Liver (tissue), 9 donors: ENCODE results near the gene TTC7B. TPM values are rescaled to one million over a fixed set of nuclear protein-coding genes. Genes with fewer than 3 reads are reported as not detected.

Experiments
- DNase-seq: peaks from one replicate; pipeline ENCODE4 v3.0.0-alpha.2; 2017; ENCODE audit warnings: low spot score
- H3K27ac ChIP-seq, 2 donors: one replicate each; pipeline ENCODE4 v1.7.0; 2013; ENCODE audit warnings: inconsistent platforms in 2 of 2, low read length in 2 of 2, control low read depth in 1 of 2, low read depth in 1 of 2, mild to moderate bottlenecking in 1 of 2
- H3K27me3 ChIP-seq, 4 donors: one replicate each; pipeline versions ENCODE4 v1.6.1 to v1.7.0; 2013; ENCODE audit warnings: low read length in 3 of 4, inconsistent platforms in 1 of 4, mild to moderate bottlenecking in 1 of 4, moderate library complexity in 1 of 4; ENCODE audit not compliant: control insufficient read depth in 4 of 4, insufficient read depth in 4 of 4
- H3K36me3 ChIP-seq, 4 donors: one replicate each; pipeline versions ENCODE4 v1.6.1 to v1.7.0; 2013; ENCODE audit warnings: low read length in 3 of 4, mild to moderate bottlenecking in 3 of 4, low read depth in 1 of 4, moderate library complexity in 1 of 4; ENCODE audit not compliant: control insufficient read depth in 4 of 4, insufficient read depth in 3 of 4
- H3K4me1 ChIP-seq, 4 donors: one replicate each; pipeline versions ENCODE4 v1.6.1 to v1.7.0; 2013; ENCODE audit warnings: low read length in 3 of 4, mild to moderate bottlenecking in 3 of 4, moderate library complexity in 1 of 4; ENCODE audit not compliant: control insufficient read depth in 4 of 4, insufficient read depth in 4 of 4
- H3K4me3 ChIP-seq, 3 donors: one replicate each; pipeline versions ENCODE4 v1.6.1 to v1.7.0; 2013; ENCODE audit warnings: low read length in 3 of 3, control low read depth in 1 of 3, low read depth in 1 of 3, mild to moderate bottlenecking in 1 of 3
- H3K9ac ChIP-seq, 2 donors: one replicate each; pipeline ENCODE4 v1.7.0; 2013; ENCODE audit warnings: low read length in 2 of 2, mild to moderate bottlenecking in 2 of 2, moderate library complexity in 2 of 2, control low read depth in 1 of 2, low read depth in 1 of 2
- H3K9me3 ChIP-seq, 4 donors: one replicate each; pipeline versions ENCODE4 v1.6.1 to v1.7.0; 2013; ENCODE audit warnings: low read length in 3 of 4; ENCODE audit not compliant: control insufficient read depth in 4 of 4
- EGR1 ChIP-seq, 2 donors: IDR thresholded peaks; 2 replicates each; pipeline ENCODE4 v1.6.1; 2016 to 2018; ENCODE audit warnings: antibody characterized with exemption in 2 of 2, low read depth in 2 of 2
- FOXA1 ChIP-seq: IDR thresholded peaks from 2 replicates; pipeline ENCODE4 v1.6.1; 2016; ENCODE audit warnings: antibody characterized with exemption
- GABPA ChIP-seq, 2 donors: IDR thresholded peaks in 1 of 2; conservative IDR thresholded peaks in 1 of 2; 2 replicates each; pipeline ENCODE4 v1.6.1; 2016; ENCODE audit warnings: antibody characterized with exemption in 2 of 2, mild to moderate bottlenecking in 1 of 2, moderate library complexity in 1 of 2
- HNF4A ChIP-seq, 2 donors: conservative IDR thresholded peaks; 2 replicates each; pipeline ENCODE4 v1.6.1; 2016; ENCODE audit warnings: antibody characterized with exemption in 2 of 2, mild to moderate bottlenecking in 2 of 2
- HNF4G ChIP-seq: IDR thresholded peaks from 2 replicates; pipeline ENCODE4 v1.6.1; 2016; ENCODE audit warnings: antibody characterized with exemption
- JUND ChIP-seq, 2 donors: IDR thresholded peaks; 2 replicates each; pipeline ENCODE4 v1.6.1; 2016; ENCODE audit warnings: antibody characterized with exemption in 2 of 2
- NR2F2 ChIP-seq: IDR thresholded peaks from 2 replicates; pipeline ENCODE4 v1.6.1; 2016; ENCODE audit warnings: antibody characterized with exemption
- RAD21 ChIP-seq, 2 donors: IDR thresholded peaks; 2 replicates each; pipeline ENCODE4 v1.6.1; 2016; ENCODE audit warnings: antibody characterized with exemption in 2 of 2, mild to moderate bottlenecking in 2 of 2
- RXRA ChIP-seq, 2 donors: IDR thresholded peaks; 2 replicates each; pipeline ENCODE4 v1.6.1; 2017 to 2018; ENCODE audit warnings: antibody characterized with exemption in 2 of 2, mild to moderate bottlenecking in 1 of 2
- TAF1 ChIP-seq: conservative IDR thresholded peaks from 2 replicates; pipeline ENCODE4 v1.6.1; 2016; ENCODE audit warnings: antibody characterized with exemption, mild to moderate bottlenecking
- YY1 ChIP-seq: IDR thresholded peaks from 2 replicates; pipeline ENCODE4 v1.6.1; 2016; ENCODE audit warnings: antibody characterized with exemption, mild to moderate bottlenecking
- WGBS: extraction: QIAGEN DNeasy Blood & Tissue Kit; methylation state at CpG from one replicate; pipeline ENCODE4 v1.1.7; 2013; 5-methylcytosine and 5-hydroxymethylcytosine counted together
- polyA plus RNA-seq, 2 donors: library from polyadenylated mRNA; stranded (reverse) in 1 of 2; unstranded in 1 of 2; fragments of 200-250 nt in 1 of 2; fragments of >200 nt in 1 of 2; fragmentation: Nextera tagmentation in 1 of 2; extraction: Ambion mirVana in 1 of 2; gene quantifications; one replicate each; pipeline versions ENCODE4 v1.2.1 to v1.2.3, GENCODE V29; 2013 to 2015
- total RNA-seq, 2 donors: library from RNA; depleted of rRNA; stranded (reverse); fragments of >200 nt; gene quantifications; one replicate each; pipeline ENCODE4 v1.2.3, GENCODE V29; 2014
- TF ChIP-seq, protein P1 (sequence below): fragments of 150-350 bp; IDR thresholded peaks from 2 replicates; pipeline ENCODE4 v1.5.1; 2017; ENCODE audit warnings: improper control_type of control experiment, low read depth, low read length; ENCODE audit not compliant: missing input control
- TF ChIP-seq, protein P2 (sequence below): IDR thresholded peaks from 2 replicates; pipeline ENCODE4 v1.6.1; 2016; ENCODE audit warnings: antibody characterized with exemption
- TF ChIP-seq, protein P3 (sequence below): IDR thresholded peaks from 2 replicates; pipeline ENCODE4 v1.6.1; 2016; ENCODE audit warnings: antibody characterized with exemption
- donor health status: healthy.
- donor health status: healthy.
- donor health status: healthy.
- donor health status: healthy.
- donor health status: healthy.

TTC7B gene
- total and polyA plus RNA-seq, 4 donors, result 9.1 to 31.0 (median 12.5) TPM

DNA sequence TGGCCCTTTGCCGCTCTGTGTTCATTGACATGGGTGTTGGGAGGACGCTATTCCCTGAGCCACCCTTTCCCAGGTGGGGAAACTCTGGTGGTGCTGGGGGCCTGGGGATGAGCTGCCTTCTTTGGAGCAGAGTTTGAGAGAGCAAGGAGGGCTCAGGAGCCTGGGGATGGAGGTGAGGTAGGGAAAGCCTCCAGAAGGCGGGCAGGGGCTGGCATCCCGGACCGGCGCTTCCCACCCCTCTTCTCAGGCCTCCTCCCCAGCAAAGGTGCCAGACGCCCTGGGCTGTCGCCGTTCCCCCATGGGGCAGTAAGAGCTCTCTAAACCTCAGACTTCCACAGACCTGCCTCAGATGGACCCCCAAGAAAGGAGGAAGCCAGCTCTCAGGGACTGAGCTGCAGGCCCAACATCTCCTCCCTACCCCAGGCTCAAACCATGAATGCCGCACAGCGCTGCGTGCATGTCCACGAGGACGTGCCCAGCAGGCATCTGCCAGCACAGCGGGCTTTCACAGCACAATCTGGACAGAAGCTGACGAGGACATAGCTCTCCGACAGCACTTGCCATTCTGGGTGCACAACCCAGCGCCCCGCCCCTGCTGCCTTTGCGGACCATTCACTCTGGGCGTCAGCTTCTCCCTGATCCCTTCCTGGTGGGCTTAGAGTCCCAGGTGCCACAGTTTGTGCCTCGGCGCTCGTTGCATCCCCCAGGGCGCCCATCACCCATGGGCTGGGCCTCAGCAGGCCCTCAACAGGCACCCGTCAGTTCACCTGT, 14.9 kb upstream of the TTC7B start:
- H3K36me3 ChIP-seq, result no peaks in the 10 kb centered on the region
- peaks cover 0 to 4% (median 3%) of the 10 kb centered on the region in 4 donors for H3K4me1 ChIP-seq
- WGBS, result 96% methylated on average over 26 of the region's 26 CpGs
- H3K4me3 ChIP-seq, result no peak overlapping the region
- H3K27ac ChIP-seq, result no peak overlapping the region
- no peak for TF ChIP-seq FOXA1
- TF ChIP-seq RXRA (IDR thresholded peaks at IDR 0.05), result no peak
- TF ChIP-seq, protein P1, sequence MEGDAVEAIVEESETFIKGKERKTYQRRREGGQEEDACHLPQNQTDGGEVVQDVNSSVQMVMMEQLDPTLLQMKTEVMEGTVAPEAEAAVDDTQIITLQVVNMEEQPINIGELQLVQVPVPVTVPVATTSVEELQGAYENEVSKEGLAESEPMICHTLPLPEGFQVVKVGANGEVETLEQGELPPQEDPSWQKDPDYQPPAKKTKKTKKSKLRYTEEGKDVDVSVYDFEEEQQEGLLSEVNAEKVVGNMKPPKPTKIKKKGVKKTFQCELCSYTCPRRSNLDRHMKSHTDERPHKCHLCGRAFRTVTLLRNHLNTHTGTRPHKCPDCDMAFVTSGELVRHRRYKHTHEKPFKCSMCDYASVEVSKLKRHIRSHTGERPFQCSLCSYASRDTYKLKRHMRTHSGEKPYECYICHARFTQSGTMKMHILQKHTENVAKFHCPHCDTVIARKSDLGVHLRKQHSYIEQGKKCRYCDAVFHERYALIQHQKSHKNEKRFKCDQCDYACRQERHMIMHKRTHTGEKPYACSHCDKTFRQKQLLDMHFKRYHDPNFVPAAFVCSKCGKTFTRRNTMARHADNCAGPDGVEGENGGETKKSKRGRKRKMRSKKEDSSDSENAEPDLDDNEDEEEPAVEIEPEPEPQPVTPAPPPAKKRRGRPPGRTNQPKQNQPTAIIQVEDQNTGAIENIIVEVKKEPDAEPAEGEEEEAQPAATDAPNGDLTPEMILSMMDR, result no peak
- TF ChIP-seq, protein P2, sequence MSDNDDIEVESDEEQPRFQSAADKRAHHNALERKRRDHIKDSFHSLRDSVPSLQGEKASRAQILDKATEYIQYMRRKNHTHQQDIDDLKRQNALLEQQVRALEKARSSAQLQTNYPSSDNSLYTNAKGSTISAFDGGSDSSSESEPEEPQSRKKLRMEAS, result no peak
- no peak for TF ChIP-seq YY1
- DNase-seq, result no peak
- no peaks in the 10 kb centered on the region for H3K27me3 ChIP-seq
- no peaks in the 10 kb centered on the region for H3K9me3 ChIP-seq
- H3K9ac ChIP-seq, result no peak overlapping the region

DNA sequence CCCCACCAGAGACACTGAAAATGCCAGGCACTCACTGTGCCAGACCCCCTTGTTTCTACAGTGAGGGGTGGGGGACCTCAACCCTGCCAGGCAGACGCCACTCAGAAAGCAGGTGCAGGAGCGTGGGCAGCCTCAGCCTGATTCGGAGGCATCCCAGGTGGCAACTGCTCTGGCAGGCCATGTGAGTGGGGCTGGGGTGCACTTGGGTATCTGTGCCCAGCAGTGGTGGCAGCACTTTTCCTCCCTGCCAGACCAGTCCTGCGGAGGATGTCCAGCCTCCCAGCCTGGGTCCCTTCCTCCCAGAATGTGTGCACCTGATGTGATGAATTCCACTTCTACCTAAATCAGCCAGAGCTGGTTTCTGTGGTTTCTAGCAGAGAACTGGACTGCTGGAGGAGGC, 13.4 kb upstream of the TTC7B start:
- 98% methylated on average over 4 of the region's 4 CpGs for WGBS
- no peak for TF ChIP-seq RAD21 (IDR thresholded peaks at IDR 0.05)
- TF ChIP-seq NR2F2, result no peak
- no peak for TF ChIP-seq EGR1 (IDR thresholded peaks at IDR 0.05; ENCODE audit: low read depth in 2 of 2)
- TF ChIP-seq GABPA (IDR thresholded peaks at IDR 0.05 in 1 of 2, conservative IDR thresholded peaks at IDR 0.05 in 1 of 2), result no peak
- no peak for TF ChIP-seq HNF4G
- no peak for TF ChIP-seq YY1
- TF ChIP-seq JUND (IDR thresholded peaks at IDR 0.05), result no peak
- no peak for TF ChIP-seq HNF4A (conservative IDR thresholded peaks at IDR 0.05)
- TF ChIP-seq, protein P1, result no peak
- TF ChIP-seq, protein P2, result no peak
- TF ChIP-seq FOXA1, result no peak
- TF ChIP-seq, protein P3, sequence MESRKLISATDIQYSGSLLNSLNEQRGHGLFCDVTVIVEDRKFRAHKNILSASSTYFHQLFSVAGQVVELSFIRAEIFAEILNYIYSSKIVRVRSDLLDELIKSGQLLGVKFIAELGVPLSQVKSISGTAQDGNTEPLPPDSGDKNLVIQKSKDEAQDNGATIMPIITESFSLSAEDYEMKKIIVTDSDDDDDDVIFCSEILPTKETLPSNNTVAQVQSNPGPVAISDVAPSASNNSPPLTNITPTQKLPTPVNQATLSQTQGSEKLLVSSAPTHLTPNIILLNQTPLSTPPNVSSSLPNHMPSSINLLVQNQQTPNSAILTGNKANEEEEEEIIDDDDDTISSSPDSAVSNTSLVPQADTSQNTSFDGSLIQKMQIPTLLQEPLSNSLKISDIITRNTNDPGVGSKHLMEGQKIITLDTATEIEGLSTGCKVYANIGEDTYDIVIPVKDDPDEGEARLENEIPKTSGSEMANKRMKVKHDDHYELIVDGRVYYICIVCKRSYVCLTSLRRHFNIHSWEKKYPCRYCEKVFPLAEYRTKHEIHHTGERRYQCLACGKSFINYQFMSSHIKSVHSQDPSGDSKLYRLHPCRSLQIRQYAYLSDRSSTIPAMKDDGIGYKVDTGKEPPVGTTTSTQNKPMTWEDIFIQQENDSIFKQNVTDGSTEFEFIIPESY, result no peak
- no peak for TF ChIP-seq TAF1

More for the DNA sequence above, 13.4 kb upstream of the TTC7B start:
- no peak overlapping the region for H3K4me3 ChIP-seq
- H3K27me3 ChIP-seq, result no peaks in the 10 kb centered on the region
- H3K9ac ChIP-seq, result no peak overlapping the region
- DNase-seq, result no peak
- H3K36me3 ChIP-seq, result no peaks in the 10 kb centered on the region
- H3K27ac ChIP-seq, result no peak overlapping the region
- H3K9me3 ChIP-seq, result no peaks in the 10 kb centered on the region
- peaks cover 0 to 4% (median 3%) of the 10 kb centered on the region in 4 donors for H3K4me1 ChIP-seq
